OCI-LY3 (cell line): Measurements from ENCODE around the gene RNPEP.

Experiments used
- CTCF ChIP-seq: fragments of 200-600, 300-600 bp; sonication (generic); IDR thresholded peaks from 2 replicates; pipeline ENCODE4 v1.5.1; 2014; ENCODE audit warnings: antibody characterized with exemption, low read length, low read depth
- EZH2phosphoT487 ChIP-seq: fragments of 200-600 bp; shearing (Covaris generic); IDR thresholded peaks from 2 replicates; pipeline ENCODE4 v1.6.1; 2018; ENCODE audit warnings: antibody characterized with exemption, mixed run types, low read depth

DNA sequence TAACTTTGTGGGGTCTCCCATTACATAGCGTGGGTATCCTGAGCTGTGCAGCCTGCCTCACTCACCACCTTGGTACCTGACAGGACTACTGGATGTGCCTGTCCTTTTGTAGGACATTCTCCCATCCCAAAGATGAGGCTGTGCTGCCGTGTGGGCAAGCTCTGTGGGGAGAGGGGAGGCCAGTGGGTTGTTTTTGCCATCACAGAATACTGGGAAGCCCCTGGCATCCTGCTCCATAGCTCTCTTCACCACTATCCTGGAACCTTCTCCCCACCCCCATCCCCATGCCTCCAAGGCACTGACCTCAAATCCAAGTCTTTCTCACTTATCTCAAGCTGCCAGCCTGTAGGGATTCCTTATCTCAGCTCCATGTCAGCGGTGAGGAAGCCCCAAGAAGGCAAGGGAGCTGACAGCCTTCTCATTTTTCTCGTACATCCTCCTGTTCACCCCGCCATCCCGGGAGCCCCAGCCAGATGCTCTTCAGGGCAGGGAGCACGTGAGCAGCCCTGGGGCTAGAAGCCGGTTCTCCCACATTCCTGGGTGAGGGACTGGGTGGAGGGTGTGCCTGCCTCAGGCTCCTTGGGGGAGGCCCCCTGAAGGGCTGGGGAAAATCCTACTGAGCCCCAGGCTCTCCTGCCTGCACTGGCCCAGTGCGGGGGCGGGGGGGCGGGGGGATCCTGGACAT is 25.5 kb downstream of the RNPEP start:
- TF ChIP-seq EZH2phosphoT487, result no peak
- TF ChIP-seq CTCF, result no peak
